Mucosa of stomach (tissue), 1 donor: ENCODE data around the gene CBL.
"Not testable (repeated sequence)": the region's sequence is repeated elsewhere in the genome, so short reads cannot be mapped to it uniquely, and the experiment has no call there.

Source experiments
- H3K27me3 ChIP-seq: one replicate; pipeline ENCODE4 v1.7.0; 2013; ENCODE audit warnings: mild to moderate bottlenecking, low read length; ENCODE audit not compliant: control insufficient read depth, insufficient read depth
- H3K36me3 ChIP-seq: one replicate; pipeline ENCODE4 v1.7.0; 2013; ENCODE audit warnings: low read length; ENCODE audit not compliant: control insufficient read depth, insufficient read depth
- H3K4me1 ChIP-seq: one replicate; pipeline ENCODE4 v1.7.0; 2013; ENCODE audit warnings: mild to moderate bottlenecking, low read length; ENCODE audit not compliant: control insufficient read depth, insufficient read depth
- H3K4me3 ChIP-seq: one replicate; pipeline ENCODE4 v1.7.0; 2013; ENCODE audit warnings: low read length
- H3K9ac ChIP-seq: one replicate; pipeline ENCODE4 v1.7.0; 2013; ENCODE audit warnings: mild to moderate bottlenecking, low read length, moderate library complexity
- H3K9me3 ChIP-seq: one replicate; pipeline ENCODE4 v1.7.0; 2013; ENCODE audit warnings: mild to moderate bottlenecking, low read length, moderate library complexity; ENCODE audit not compliant: control insufficient read depth
- donor health status: Pancreatic carcinoma.

The CBL gene

GRCh38 chr11:119188067-119188466, 18.1 kb upstream of the CBL start:
- Histone ChIP-seq H3K9ac (no peak overlapping the region), H3K4me3 (no peak overlapping the region), H3K4me1 (peaks cover 38% of the 10 kb centered on the region), H3K36me3 (no peaks in the 10 kb centered on the region), H3K27me3 (no peaks in the 10 kb centered on the region), H3K9me3 (no peaks in the 10 kb centered on the region)

GRCh38 chr11:119188887-119189286, 17.3 kb upstream of the CBL start:
- Histone ChIP-seq H3K36me3 (no peaks in the 10 kb centered on the region), H3K4me3 (no peak overlapping the region), H3K27me3 (no peaks in the 10 kb centered on the region), H3K9ac (no peak overlapping the region), H3K4me1 (peaks cover 38% of the 10 kb centered on the region), H3K9me3 (no peaks in the 10 kb centered on the region)

GRCh38 chr11:119189393-119189792, 16.7 kb upstream of the CBL start:
- no peak overlapping the region for H3K9ac ChIP-seq
- H3K36me3 ChIP-seq = no peaks in the 10 kb centered on the region
- H3K9me3 ChIP-seq = no peaks in the 10 kb centered on the region
- no peak overlapping the region for H3K4me3 ChIP-seq
- H3K27me3 ChIP-seq = no peaks in the 10 kb centered on the region
- H3K4me1 ChIP-seq = peaks cover 38% of the 10 kb centered on the region

DNA sequence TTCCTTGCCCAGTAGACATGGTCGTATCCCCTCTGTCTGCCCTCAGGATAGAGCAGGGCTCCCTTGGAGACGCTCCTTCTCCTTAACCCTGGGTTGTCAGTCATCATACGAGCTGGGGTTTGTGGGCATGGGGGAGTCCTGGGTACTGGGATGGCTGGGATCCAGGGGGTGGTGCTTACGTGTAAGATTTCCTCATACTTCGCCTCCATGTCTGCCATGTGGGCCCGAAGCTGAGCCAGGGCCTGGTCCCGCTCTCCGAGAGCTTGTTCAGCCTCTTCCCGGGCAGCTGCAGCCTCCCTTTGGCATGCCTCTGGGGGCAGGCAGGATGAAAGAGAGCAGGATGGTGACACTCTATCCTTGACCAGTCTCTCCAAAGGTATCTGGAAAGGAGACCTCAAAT, 15.6 kb upstream of the CBL start:
- H3K4me1 ChIP-seq = peaks cover 40% of the 10 kb centered on the region
- no peak overlapping the region for H3K9ac ChIP-seq
- H3K4me3 ChIP-seq = no peak overlapping the region
- no peaks in the 10 kb centered on the region for H3K36me3 ChIP-seq
- no peaks in the 10 kb centered on the region for H3K9me3 ChIP-seq
- H3K27me3 ChIP-seq = no peaks in the 10 kb centered on the region

DNA sequence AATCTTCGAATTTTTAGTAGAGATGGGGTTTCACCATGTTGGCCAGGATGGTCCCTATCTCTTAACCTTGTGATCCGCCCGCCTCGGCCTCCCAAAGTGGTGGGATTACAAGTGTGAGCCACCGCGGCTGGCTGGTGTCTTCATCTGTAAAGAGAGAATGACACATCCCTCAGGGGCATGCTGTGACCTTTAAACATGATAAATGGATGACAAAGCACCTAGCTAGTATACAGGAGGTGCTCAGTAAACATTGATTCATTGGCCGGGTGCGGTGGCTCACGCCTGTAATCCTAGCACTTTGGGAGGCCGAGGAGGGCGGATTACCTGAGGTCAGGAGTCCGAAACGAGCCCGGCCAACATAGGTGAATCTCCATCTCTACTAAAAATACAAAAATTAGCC, 14.9 kb upstream of the CBL start:
- H3K4me3 ChIP-seq, H3K9me3 ChIP-seq, H3K36me3 ChIP-seq, H3K27me3 ChIP-seq, H3K9ac ChIP-seq: not testable (repeated sequence)
- H3K4me1 ChIP-seq = peaks cover 37% of the 10 kb centered on the region

GRCh38 chr11:119192111-119192510, 14.0 kb upstream of the CBL start:
- H3K9me3 ChIP-seq = no peaks in the 10 kb centered on the region
- no peaks in the 10 kb centered on the region for H3K36me3 ChIP-seq
- H3K4me1 ChIP-seq = peaks cover 36% of the 10 kb centered on the region
- no peak overlapping the region for H3K9ac ChIP-seq
- H3K27me3 ChIP-seq = no peaks in the 10 kb centered on the region
- H3K4me3 ChIP-seq = no peak overlapping the region

DNA sequence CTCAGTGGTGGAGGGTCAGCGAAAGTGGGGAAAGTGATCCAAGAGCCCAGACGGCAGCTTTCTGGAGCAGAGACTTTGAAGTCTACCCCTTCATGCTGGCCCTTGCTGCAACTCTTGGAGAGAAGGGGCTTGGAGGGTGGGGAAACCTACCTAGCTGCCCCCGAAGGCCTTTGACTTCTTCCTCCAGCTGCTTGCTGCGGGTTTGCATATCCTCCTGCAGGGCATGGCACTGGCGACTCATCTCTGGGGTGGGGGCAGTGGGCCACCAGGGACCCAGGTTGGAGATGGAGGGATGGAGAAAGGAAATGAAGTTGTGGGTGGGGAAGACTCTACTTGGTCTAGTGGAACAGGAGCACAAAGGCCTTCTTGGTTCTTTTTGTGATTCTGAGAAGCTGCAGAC, 13.1 kb upstream of the CBL start:
- Histone ChIP-seq H3K4me3 (no peak overlapping the region), H3K9me3 (no peaks in the 10 kb centered on the region), H3K9ac (no peak overlapping the region), H3K36me3 (no peaks in the 10 kb centered on the region), H3K27me3 (no peaks in the 10 kb centered on the region), H3K4me1 (peaks cover 28% of the 10 kb centered on the region)

- H3K9ac ChIP-seq = no peak overlapping the region
Measured at GRCh38 chr11:119193626-119194025, 12.5 kb upstream of the CBL start.

GRCh38 chr11:119194811-119195440, 11.2 kb upstream of the CBL start:
- H3K36me3 ChIP-seq = no peaks in the 10 kb centered on the region
- H3K4me1 ChIP-seq = peaks cover 16% of the 10 kb centered on the region
- no peaks in the 10 kb centered on the region for H3K27me3 ChIP-seq
- H3K4me3 ChIP-seq = no peak overlapping the region
- H3K9me3 ChIP-seq = no peaks in the 10 kb centered on the region
- H3K9ac ChIP-seq = no peak overlapping the region

More at GRCh38 chr11:119193626-119194025, 12.5 kb upstream of the CBL start:
- Histone ChIP-seq H3K9me3 (no peaks in the 10 kb centered on the region), H3K4me3 (no peak overlapping the region), H3K4me1 (peaks cover 28% of the 10 kb centered on the region), H3K27me3 (no peaks in the 10 kb centered on the region), H3K36me3 (no peaks in the 10 kb centered on the region)

DNA sequence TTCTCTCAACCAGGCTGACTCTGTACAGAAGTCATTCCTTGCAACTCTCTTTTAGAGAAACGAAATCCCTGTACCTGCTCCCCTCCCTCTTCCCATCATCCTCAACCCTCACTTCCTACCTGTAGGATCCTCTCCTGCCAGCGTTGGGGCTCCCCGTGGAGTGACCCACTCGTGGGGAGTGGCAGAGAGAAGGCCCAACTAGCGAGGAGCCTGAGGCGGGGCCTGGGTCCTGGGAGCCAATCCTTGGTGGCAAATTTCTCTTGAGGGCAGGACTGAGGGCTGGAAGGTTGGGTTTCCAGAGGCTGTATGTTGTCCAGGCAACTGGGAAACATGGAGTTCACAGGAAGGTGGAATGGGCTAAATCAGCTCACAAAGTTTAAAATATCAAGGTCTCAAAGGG, 10.5 kb upstream of the CBL start:
- H3K9ac ChIP-seq = no peak overlapping the region
- H3K4me1 ChIP-seq = peaks cover 16% of the 10 kb centered on the region
- no peak overlapping the region for H3K4me3 ChIP-seq
- H3K36me3 ChIP-seq = no peaks in the 10 kb centered on the region
- H3K27me3 ChIP-seq = no peaks in the 10 kb centered on the region
- no peaks in the 10 kb centered on the region for H3K9me3 ChIP-seq

DNA sequence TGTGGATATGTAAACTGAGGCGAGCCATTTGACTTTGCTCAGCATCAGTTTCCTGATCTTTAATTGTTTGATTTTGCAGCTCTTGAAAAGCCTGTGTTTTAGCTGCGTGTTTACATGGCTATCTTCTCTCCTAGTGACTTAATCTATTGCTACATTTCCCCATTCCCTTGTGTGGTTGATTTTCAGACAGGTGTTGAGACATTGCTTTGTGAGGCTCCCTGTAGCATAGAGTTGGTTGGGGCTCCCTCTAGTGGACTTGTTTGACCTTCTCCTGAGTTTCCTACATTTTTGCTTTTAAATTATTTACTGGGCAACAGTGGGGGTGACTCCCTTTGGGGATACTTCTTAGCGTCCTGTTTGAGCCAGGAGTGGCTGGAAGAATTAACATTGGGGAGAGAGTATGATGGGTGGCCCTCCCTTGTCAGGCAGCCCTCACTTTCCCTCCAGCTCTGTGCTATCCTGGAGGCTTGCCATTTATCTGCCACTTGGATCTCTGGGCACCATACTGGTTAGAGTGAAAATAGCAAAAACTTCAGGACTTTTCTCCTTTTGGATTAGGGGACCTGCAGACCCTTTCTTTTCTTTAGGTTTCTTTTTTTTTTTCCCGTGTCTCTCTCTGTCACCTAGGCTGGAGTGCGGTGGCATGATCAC, 9.2 kb upstream of the CBL start:
- Histone ChIP-seq H3K9ac (no peak overlapping the region), H3K4me3 (no peak overlapping the region)

GRCh38 chr11:119198925-119199324, 7.2 kb upstream of the CBL start:
- Histone ChIP-seq H3K4me3 (no peak overlapping the region), H3K4me1 (peaks cover 16% of the 10 kb centered on the region), H3K27me3 (no peaks in the 10 kb centered on the region), H3K9ac (no peak overlapping the region), H3K9me3 (no peaks in the 10 kb centered on the region), H3K36me3 (no peaks in the 10 kb centered on the region)

More for the DNA sequence above, 9.2 kb upstream of the CBL start:
- H3K36me3 ChIP-seq = no peaks in the 10 kb centered on the region
- no peaks in the 10 kb centered on the region for H3K9me3 ChIP-seq
- H3K27me3 ChIP-seq = no peaks in the 10 kb centered on the region
- peaks cover 16% of the 10 kb centered on the region for H3K4me1 ChIP-seq
